Ectodermal cell (in vitro differentiated cells): ENCODE results near the gene SIK3.

ENCODE experiments used
- H3K27ac ChIP-seq: 2 replicates; pipeline ENCODE4 v1.7.0; 2013; ENCODE audit warnings: mild to moderate bottlenecking, low read depth, low read length; ENCODE audit not compliant: insufficient read depth, poor library complexity, severe bottlenecking
- H3K27me3 ChIP-seq: 2 replicates; pipeline ENCODE4 v1.7.0; 2013; ENCODE audit warnings: mild to moderate bottlenecking, low read length; ENCODE audit not compliant: insufficient read depth, control insufficient read depth, poor library complexity, severe bottlenecking
- H3K36me3 ChIP-seq: one replicate; pipeline ENCODE4 v1.7.0; 2013; ENCODE audit warnings: low read length; ENCODE audit not compliant: control insufficient read depth, insufficient read depth
- H3K4me1 ChIP-seq: one replicate; pipeline ENCODE4 v1.7.0; 2013; ENCODE audit warnings: low read length; ENCODE audit not compliant: control insufficient read depth, insufficient read depth
- H3K4me3 ChIP-seq: 2 replicates; pipeline ENCODE4 v1.7.0; 2013; ENCODE audit warnings: low read depth, low read length, control low read depth; ENCODE audit not compliant: insufficient read depth
- H3K9me3 ChIP-seq: 2 replicates; pipeline ENCODE4 v1.7.0; 2013; ENCODE audit warnings: mild to moderate bottlenecking, low read length, moderate library complexity; ENCODE audit not compliant: control insufficient read depth
- WGBS, 2 experiments: methylation state at CpG; one replicate each; pipeline ENCODE4 v1.1.7; 2013; ENCODE audit warnings: missing lambda C conversion rate in 2 of 2; 5-methylcytosine and 5-hydroxymethylcytosine counted together

SIK3 gene

GRCh38 chr11:116825434-116825833 is 272.8 kb downstream of the SIK3 start:
- Histone ChIP-seq H3K4me1 (peaks cover 18% of the 10 kb centered on the region), H3K9me3 (no peaks in the 10 kb centered on the region), H3K4me3 (no peak overlapping the region), H3K27ac (no peak overlapping the region), H3K36me3 (no peaks in the 10 kb centered on the region), H3K27me3 (no peaks in the 10 kb centered on the region)
- 88 to 92% methylated on average over 5 of the region's 5 CpGs for WGBS, 2 experiments

DNA sequence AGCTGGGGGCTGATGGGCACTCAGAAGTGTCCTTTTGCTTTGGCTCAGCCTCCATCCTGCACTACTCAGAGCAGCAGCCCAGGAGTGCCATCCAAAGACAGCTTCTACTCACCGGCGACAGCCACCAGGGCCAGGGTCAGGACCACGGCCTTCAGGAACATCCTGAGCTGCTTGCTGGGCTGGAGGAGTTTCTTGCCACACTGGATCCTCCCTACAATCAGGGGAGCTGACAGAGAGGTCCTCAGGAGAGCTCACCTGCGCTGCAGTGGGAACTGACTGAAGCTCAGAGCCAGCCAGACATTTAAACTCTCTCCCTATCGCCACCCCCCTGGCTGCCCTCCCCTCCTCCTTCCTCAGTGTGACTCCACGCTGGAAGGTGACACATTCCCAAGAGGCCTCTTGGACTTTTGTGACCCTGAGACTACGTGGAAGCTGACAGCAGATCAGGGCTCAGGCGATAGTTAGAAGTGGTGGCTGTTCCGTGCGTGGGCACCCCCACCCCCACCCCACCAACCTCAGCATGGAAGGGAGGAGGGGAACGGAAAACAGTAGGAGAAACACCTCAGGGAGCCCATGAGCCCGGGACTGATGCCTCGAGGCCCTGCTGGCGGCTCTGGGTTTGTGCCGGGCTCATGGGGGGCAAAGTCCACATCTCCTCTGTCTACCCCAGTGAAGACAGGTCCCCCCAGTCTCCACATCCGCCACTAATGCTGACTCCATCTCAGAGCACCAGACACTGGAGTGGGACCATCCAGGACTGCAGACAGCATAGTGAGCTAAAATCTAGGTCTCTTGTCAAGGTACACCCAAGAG is 275.0 kb downstream of the SIK3 start, which contains the start of gene APOA4:
TSS of gene APOA4 (minus strand) at position 274 of the 813 bp plus-strand sequence. CDS start at position 161, 113 bp downstream.
- Histone ChIP-seq H3K9me3 (no peaks in the 10 kb centered on the region), H3K4me3 (no peak within 1 kb of the TSS), H3K27ac (no peak within 1 kb of the TSS), H3K27me3 (no peaks in the 10 kb centered on the region), H3K4me1 (peaks cover 8% of the 10 kb centered on the region), H3K36me3 (no peaks in the 10 kb centered on the region)
- 81 to 82% methylated on average over 14 to 16 of the region's 16 CpGs for WGBS, 2 experiments

DNA sequence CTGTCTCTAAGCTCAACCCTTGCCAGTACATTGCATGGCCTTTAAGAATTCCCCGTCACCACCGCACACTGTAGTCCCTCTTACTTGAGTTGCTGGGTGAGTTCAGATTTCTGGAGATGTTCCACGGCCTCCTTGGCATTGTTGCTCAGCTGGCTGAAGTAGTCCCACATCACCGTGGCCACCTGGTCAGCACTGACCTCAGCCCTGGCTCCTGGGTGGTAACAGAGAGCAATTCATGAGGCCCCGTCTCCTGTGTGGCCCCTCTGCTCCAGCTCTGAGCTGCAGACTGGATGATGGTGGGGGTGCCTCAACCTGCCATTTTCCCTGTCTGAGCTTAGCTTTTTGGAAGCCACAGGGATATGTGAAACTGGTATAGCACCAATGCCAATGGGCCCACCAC is 275.7 kb downstream of the SIK3 start:
- Histone ChIP-seq H3K4me3 (no peak overlapping the region), H3K4me1 (peaks cover 7% of the 10 kb centered on the region)

DNA sequence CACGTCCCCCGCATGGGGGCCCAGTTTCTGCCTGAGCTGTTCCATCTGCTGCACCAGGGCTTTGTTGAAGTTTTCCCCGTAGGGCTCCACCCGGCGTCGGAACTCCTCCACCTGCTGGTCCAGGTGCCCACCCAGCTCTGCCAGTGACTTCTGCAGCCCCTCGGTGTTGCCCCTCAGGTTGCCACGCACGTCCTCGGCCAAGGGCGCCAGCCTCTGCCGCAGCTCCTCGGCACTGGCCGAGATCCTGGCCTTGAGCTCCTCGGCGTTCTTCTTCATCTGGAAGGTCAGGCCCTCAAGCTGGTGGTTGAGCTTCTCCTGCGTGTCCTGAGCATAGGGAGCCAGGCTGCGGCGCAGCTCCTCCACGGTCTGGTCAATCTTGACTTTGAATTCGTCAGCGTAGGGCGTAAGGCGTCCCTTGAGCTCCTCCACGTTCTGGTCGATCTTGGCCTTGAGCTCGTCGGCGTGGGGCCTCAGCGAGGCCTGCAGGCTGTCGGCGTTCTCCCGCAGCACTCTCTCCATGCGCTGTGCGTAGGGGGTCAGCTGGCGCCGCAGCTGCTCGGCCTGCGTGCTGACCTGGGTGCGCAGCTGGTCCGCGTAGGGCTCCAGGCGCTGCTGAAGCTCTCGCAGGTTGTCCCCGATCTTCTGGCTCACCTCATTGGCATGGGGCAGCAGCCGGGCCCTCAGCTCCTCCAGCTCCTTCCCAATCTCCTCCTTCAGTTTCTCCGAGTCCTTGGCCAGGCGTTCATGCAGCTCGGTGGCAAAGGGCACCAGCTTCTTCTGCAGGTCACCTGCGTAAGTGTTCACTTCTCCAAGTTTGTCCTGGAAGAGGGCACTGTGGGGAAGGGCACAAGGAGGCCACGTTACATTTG is 276.9 kb downstream of the SIK3 start:
- WGBS, 2 experiments, result 96% methylated on average over 51 of the region's 51 CpGs

More for the DNA sequence above, 275.7 kb downstream of the SIK3 start:
- 83 to 84% methylated on average over 5 of the region's 5 CpGs for WGBS, 2 experiments
- Histone ChIP-seq H3K27ac (no peak overlapping the region), H3K27me3 (no peaks in the 10 kb centered on the region), H3K9me3 (no peaks in the 10 kb centered on the region), H3K36me3 (no peaks in the 10 kb centered on the region)

GRCh38 chr11:116819049-116819448 is 279.2 kb downstream of the SIK3 start:
- no peaks in the 10 kb centered on the region for H3K36me3 ChIP-seq
- 91 to 95% methylated on average over 9 of the region's 9 CpGs for WGBS, 2 experiments
- H3K27ac ChIP-seq, result no peak overlapping the region
- no peaks in the 10 kb centered on the region for H3K27me3 ChIP-seq
- no peaks in the 10 kb centered on the region for H3K9me3 ChIP-seq
- H3K4me1 ChIP-seq, result peaks cover 5% of the 10 kb centered on the region
- H3K4me3 ChIP-seq, result no peak overlapping the region

More for the DNA sequence above, 276.9 kb downstream of the SIK3 start:
- Histone ChIP-seq H3K36me3 (no peaks in the 10 kb centered on the region), H3K9me3 (no peaks in the 10 kb centered on the region), H3K4me1 (peaks cover 5% of the 10 kb centered on the region), H3K27ac (no peak overlapping the region), H3K27me3 (no peaks in the 10 kb centered on the region), H3K4me3 (no peak overlapping the region)

DNA sequence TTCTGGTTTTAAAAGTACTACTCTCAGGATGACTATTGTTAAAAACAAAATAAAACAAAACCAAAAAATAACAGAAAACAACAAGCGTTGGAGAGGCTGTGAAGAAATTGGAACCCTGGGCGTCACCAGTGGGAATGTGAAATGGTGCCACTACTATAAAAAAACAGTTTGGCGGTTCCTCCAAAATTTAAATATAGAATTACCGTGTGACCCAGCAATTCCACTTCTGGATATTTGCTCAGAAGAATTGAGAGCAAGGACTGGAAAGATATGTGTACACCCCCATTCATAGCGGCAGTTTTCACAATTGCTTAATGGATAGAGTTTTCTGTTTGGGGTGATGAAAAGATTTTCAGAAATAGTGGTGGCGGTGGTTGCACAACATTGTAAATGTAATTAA is 283.7 kb downstream of the SIK3 start:
- H3K27me3 ChIP-seq, result no peaks in the 10 kb centered on the region
- H3K4me3 ChIP-seq, result no peak overlapping the region
- no peak overlapping the region for H3K27ac ChIP-seq
- H3K36me3 ChIP-seq, result no peaks in the 10 kb centered on the region
- H3K9me3 ChIP-seq, result no peaks in the 10 kb centered on the region
- 97 to 98% methylated on average over 5 of the region's 6 CpGs for WGBS, 2 experiments
- H3K4me1 ChIP-seq, result no peaks in the 10 kb centered on the region

DNA sequence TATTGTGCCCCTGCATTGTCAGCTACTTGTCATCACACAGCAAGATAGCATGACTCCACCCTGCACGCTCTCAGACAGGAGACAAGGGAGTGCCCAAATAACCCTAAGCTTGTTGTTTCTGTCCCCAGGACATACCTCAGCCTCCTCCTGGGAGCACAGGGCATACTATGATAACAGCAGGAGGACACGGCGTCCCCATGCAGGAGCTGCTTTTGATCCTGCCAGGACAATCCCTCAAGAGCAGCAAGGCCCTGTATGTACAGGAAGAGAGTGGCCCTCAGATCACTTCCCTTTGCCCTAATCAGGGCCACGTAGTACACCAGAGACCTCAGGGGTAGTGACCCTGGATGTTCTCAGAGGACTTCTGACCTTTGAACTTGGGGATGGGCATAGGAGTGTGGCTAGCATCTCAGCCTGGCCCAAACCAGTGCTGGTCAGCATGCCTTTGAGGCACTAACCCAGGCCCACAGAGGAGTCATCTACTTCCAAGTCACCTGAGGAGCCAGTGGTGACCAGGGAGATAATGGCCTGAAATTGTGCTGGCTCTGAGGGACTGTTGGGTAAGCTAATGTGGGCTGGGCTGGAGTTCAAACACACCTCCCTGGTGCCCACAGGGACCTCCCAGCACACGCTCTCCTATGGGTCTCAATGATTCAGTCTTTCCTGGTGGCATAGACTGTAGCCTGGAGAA is 284.3 kb downstream of the SIK3 start:
- H3K9me3 ChIP-seq, result no peaks in the 10 kb centered on the region
- H3K27me3 ChIP-seq, result no peaks in the 10 kb centered on the region
- H3K4me1 ChIP-seq, result no peaks in the 10 kb centered on the region
- H3K36me3 ChIP-seq, result no peaks in the 10 kb centered on the region
- no peak overlapping the region for H3K4me3 ChIP-seq
- H3K27ac ChIP-seq, result no peak overlapping the region
- 76 to 81% methylated on average over 5 of the region's 5 CpGs for WGBS, 2 experiments

DNA sequence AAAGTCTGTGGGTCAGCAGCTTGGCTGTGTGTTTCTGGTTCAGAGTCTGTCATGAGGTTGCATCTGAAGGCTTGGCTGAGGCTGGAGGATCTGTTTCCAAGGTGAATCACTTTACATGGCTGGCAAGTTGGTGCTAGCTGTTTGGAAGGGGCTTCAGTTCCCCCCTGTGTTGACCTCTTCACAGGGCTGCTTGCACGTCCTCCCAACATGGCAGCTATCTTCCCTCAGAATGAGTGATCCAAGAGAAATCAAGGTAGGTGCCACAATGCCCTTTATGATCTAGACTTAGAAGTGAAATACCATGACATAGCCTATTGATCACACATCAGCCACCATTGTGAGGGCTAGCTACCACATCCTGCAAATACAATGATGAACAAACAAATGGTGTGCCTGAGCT is 285.1 kb downstream of the SIK3 start:
- H3K4me3 ChIP-seq, result no peak overlapping the region
- 83 to 100% methylated on average over 1 of the region's 1 CpG for WGBS, 2 experiments

GRCh38 chr11:116812109-116812508 is 286.1 kb downstream of the SIK3 start:
- Histone ChIP-seq H3K27ac (no peak overlapping the region), H3K27me3 (no peaks in the 10 kb centered on the region), H3K36me3 (no peaks in the 10 kb centered on the region), H3K9me3 (no peaks in the 10 kb centered on the region), H3K4me1 (no peaks in the 10 kb centered on the region), H3K4me3 (no peak overlapping the region)
- WGBS, 2 experiments, result 93 to 100% methylated on average over 2 of the region's 4 CpGs

More for the DNA sequence above, 285.1 kb downstream of the SIK3 start:
- H3K36me3 ChIP-seq, result no peaks in the 10 kb centered on the region
- H3K27me3 ChIP-seq, result no peaks in the 10 kb centered on the region
- H3K4me1 ChIP-seq, result no peaks in the 10 kb centered on the region
- no peaks in the 10 kb centered on the region for H3K9me3 ChIP-seq
- H3K27ac ChIP-seq, result no peak overlapping the region
